ENCODE measurements around the gene HEATR9.

DNA sequence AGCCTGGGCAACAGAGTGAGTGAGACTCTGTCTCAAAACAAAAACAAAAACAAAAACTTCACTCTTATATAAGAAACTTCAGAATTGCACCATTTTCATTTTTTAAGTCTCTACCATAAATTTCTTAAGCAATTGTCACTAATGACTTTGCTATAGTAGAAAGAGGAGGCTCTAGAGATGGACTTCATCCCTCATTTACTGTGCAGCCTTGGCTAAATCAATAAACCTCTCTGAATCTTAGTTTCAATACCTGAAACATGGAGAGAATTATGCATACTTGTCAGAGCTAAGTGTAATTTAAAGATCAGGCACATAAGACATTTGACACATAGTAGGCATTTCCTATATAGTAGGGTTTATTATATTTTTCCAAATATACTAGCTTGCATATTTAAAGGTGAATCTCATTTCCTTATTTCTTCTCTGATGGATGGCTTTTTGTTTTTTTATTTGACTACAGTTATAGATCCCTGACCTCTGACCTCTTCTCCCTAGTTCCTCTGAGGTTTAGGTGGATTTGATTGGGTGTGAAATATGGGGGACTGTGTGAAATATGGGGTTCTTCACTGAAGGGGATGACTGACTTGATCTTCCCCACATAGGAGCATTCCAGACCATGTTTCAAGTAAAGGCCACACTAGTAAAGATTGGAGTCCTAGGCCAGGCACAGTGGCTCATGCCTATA lies 8.8 kb upstream of the HEATR9 start:
- no peak for TF ChIP-seq POLR2A (IDR thresholded peaks at IDR 0.05; ENCODE audit: low read length)
- TF ChIP-seq GATA1 (IDR thresholded peaks at IDR 0.05; ENCODE audit: low read depth, low read length) = no peak

Measured in erythroblast (primary cell).